Cardiac fibroblast (primary cell): Measurements from ENCODE around the gene RMDN3.

Source experiments
- DNase-seq, 2 donors: peaks; one replicate each; pipeline versions ENCODE4 v3.0.0 to v3.0.0-alpha.2; 2010; ENCODE audit warnings: low read depth in 2 of 2
- H3K4me3 ChIP-seq, 2 donors: replicated peaks in 1 of 2; 1 replicate in 1 of 2; 2 replicates in 1 of 2; pipeline ENCODE4 v1.5.1; 2011; ENCODE audit warnings: low read depth in 2 of 2, low read length in 2 of 2, mild to moderate bottlenecking in 2 of 2, moderate library complexity in 1 of 2
- CTCF ChIP-seq: IDR thresholded peaks from one replicate; pipeline ENCODE4 v1.5.1; 2011; ENCODE audit warnings: low read depth, mild to moderate bottlenecking, low read length, inconsistent platforms

RMDN3 gene

DNA sequence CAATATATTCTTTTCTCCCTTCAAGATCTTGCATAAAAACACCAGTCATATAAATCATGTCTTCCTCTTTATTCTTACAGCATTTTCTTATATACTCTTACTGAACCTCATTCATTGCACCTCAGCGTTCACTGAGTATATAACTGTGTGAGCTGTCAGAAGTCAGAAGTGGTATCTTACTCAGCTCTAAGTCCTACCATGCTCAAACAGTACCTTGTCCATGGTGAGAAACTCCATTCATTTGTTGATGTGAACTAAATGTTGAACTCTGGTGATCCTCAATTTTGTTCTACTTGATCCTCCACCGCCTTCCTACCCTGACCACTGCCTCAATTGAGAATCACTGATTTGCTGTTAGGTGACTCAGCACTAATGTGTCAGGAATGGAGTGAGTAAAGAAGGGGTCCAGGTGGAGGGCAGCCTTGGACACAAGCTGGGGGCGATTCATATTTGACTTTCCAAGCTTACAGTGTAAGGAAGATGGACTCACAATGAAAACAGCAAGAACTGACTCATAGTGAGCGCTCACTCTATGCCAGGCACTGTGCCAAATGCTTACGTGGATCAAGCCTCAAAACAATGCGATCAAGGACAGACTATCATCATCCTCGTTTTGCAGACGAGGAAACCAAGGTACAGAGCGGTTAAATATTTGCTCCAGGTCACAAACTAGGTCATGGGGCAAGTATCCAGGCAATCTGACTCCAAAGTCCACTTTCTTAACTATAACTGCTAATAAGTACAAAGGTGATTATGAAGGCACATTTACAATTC lies 38.3 kb upstream of the RMDN3 start:
- DNase-seq = peak; percentile 94 to 98
- no peak for TF ChIP-seq CTCF

GRCh38 chr15:40792394-40792793 lies 37.3 kb upstream of the RMDN3 start:
- no peak overlapping the region for H3K4me3 ChIP-seq
- TF ChIP-seq CTCF = no peak
- DNase-seq = no peak

More for the DNA sequence above, 38.3 kb upstream of the RMDN3 start:
- no peak overlapping the region for H3K4me3 ChIP-seq

- peak; percentile 27 to 45 for DNase-seq
- no peak for TF ChIP-seq CTCF
These were observed 35.7 kb upstream of the RMDN3 start for GRCh38 chr15:40790718-40791117.

GRCh38 chr15:40789999-40790398 lies 34.9 kb upstream of the RMDN3 start:
- no peak for DNase-seq
- H3K4me3 ChIP-seq = no peak overlapping the region
- no peak for TF ChIP-seq CTCF

More at GRCh38 chr15:40790718-40791117, 35.7 kb upstream of the RMDN3 start:
- H3K4me3 ChIP-seq = no peak overlapping the region

GRCh38 chr15:40789119-40789518 lies 34.1 kb upstream of the RMDN3 start:
- no peak for TF ChIP-seq CTCF
- no peak for DNase-seq
- no peak overlapping the region for H3K4me3 ChIP-seq

- TF ChIP-seq CTCF = no peak
These were observed 32.9 kb upstream of the RMDN3 start for GRCh38 chr15:40787991-40788390.

More at GRCh38 chr15:40787991-40788390, 32.9 kb upstream of the RMDN3 start:
- DNase-seq = no peak
- H3K4me3 ChIP-seq = no peak overlapping the region
